ENCODE results near the gene ZNF850. TPM values are rescaled to one million over a fixed set of nuclear protein-coding genes. Genes with fewer than 3 reads are reported as not detected.

ZNF850 gene
- total RNA-seq, 1 donor from 2014 or later = 1.7 TPM

DNA sequence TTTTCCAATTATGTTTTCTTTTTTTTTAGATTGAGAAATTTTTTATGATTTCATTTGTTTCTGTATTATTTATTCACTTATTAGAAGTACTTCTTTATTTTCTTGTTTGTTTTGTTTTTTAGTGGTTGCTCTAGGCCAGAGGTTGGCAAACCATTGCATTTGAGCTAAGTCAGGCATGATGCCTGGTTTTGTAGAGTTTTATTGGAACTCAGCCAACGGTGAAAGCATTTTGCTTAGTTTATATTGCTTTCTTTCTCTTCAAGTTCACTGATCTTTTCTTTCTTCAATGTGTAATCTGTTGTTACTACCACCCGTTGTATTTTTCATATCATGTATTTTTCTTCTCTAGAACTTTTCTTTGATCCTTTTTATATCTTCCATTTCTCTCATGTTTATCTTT is 65.5 kb downstream of the ZNF850 start:
- no peak for DNase-seq (ENCODE audit: low read depth in 2 of 2)

DNA sequence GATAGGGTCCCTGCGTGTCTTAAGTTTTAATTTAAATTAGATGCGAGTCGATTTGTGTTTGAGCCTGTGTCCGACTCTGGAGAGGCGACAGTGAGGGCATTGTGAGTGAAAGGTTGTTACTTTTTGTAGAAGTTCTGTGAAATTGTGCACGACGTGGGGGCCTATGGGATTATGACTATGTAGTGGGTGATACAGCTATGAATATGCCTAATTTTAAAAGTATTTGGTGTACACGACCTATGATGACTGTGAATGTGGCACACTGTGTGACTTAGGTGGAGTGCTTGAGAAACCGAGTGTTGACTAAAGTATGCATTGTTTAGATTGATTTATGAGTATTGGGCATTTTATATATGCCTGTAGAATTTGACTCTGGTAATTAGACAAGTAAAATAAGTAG is 84.5 kb downstream of the ZNF850 start:
- DNase-seq (ENCODE audit: low read depth in 2 of 2) = no peak

DNA sequence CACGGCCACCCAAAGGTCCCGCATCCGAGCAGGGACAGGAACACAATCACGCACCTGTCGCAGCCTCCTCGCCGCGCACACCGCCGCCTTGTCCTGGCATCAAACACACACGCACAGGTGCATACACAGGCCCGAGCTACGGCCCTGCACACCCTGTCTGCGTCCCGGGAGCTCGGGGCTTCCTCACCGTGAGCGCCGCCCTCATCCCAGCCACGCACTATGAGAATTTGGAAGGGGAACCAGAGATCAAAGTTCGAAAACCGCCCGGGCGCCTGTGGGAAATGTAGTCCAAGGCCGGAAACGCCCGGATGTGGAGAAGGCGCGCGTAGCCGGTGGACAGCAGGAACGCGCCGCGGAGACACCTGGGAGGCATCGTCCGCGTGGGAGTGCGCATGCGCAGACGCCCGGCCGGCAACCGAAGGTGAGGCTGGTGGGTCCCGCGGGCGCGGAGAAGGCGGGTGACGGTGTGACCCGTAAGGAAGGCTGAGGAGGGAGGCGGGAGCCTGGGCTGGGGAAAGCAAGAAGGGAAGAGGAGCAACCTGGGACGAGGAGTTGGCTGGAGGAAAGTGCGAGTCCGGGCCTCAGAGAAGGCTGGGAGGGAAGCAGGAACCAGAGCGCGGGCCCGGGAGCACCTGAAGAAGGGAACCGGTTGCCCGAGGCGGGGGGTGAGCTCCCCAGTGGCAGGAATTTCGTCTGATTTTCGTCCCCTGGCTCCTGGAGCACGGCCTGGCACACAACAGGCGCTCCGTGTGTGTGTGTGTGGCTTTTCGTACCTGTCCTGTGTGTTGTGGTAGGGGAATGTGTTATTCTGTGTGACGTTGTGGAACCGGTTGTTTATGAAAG is 85.2 kb downstream of the ZNF850 start, which contains the start of gene ZNF567:
Gene ZNF567 (plus strand): TSS at position 399 of the 843 bp plus-strand sequence. CDS start 7,256 bp downstream, outside the sequence.
- peak; percentile 86 to 91 for DNase-seq (ENCODE audit: low read depth in 2 of 2)

DNA sequence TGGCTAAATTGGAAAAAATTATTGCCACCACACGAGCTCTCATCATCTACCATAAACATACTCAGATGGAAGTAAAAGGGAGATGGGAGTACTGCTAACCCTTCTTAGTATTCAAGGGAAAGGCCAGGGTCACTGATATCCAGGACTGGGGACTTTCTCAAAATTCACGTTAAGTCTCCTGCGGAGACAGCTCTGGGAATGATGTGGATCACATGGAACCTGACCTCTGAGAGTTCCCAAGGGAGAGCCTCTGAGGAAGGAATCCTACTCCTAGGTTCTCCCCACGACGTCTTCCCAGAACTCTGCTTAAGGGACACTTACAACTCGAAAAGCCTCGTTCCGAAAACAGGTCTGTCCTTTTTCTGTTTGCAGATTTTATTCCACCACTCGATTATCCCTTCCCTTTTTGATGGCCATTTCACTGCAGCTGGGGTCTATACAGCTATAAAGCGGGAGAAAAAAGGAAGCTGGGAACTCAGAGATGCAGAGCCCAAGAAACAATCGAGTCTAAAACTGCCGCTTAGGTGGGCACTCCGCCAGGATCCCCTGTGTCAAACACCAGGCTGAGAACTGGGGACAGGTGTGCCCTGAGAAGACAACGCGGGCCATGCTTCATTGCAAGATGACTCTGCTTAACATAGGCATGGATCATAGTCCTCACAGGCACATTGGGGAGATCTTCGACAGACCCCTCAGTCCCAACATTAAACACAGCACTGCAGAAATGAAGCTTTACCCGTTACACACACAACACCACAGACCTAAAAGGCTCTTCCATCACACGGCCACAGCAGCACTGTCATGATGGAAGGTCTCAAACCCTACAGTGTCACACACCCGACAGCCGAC is 86.0 kb downstream of the ZNF850 start:
- DNase-seq (ENCODE audit: low read depth in 2 of 2) = peak in 1 of 2 donors; percentile 10

DNA sequence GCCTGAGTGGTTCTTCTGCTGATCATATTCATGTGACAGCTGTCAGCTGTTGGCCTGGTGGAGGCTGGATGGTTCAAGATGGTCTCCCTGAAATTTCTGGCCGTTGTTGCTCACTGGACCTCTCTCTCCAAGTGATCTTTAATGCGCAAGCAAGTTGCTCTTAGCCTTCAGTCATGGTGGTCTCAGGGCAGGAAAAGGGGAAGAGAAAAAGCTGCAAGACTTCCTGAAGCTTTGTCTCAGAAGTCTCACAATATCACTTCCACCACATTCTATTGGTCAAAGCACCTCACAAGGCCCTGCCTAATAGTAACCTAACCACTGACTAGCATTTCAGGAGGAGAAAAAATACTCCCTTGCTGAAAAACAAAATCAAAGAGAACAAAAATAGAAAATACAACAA is 86.8 kb downstream of the ZNF850 start:
- no peak for DNase-seq (ENCODE audit: low read depth in 2 of 2)

DNA sequence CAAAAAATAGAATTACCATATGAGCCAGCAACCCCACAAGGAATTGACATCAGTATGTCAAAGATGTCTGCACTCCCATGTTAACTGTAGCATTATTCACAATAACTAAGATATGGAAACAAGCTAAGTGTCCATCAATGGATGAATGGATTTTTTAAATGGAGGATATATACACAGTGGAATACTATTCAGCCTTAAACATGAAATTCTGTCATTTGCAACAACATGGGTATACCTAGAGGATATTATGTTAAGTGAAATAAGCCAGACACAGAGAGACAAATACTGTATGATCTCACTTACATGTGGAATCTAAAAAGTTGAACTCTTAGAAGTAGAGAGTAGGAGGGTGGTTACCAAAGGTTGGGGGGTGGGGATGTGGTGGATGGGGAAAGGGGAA is 93.2 kb downstream of the ZNF850 start:
- no peak for DNase-seq (ENCODE audit: low read depth in 2 of 2)

DNA sequence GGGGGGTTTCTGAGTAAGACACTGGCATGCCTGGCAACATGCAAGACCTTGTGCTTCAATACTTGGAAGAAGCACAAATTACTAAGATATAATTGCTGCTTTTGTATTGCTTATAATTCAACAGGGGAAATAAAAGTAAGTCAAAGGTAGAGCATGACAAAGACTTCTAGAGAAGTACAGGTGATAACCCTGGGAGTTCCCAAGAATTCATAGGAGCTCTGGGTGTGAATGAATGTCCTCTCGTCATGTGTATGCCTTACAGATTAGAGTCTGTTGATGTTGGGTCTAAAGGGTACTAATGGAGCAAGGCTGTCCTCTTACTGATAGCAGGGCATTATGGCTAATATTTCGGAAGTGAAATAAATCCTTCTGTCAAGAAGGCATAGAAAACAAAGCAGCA is 98.4 kb downstream of the ZNF850 start:
- DNase-seq (ENCODE audit: low read depth in 2 of 2) = no peak

DNA sequence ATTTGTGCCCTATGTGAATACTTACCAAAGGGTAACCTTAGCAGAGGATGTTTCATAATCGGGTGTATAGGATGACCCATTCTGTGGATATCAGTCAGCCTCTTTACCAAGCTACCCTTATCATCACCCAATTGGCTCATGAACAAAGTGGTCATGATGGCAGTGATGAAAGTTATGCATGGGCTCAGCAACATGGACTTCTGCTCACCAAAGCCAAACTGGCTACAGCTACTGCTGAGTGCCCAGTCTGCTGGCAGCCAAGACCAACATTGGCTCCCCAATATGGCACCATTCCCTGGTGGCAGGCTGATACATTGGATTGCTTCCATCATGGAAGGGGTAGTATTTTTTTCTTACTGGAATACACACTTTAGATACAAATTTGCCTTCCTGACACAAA is 100.2 kb downstream of the ZNF850 start:
- DNase-seq (ENCODE audit: low read depth in 2 of 2) = no peak

DNA sequence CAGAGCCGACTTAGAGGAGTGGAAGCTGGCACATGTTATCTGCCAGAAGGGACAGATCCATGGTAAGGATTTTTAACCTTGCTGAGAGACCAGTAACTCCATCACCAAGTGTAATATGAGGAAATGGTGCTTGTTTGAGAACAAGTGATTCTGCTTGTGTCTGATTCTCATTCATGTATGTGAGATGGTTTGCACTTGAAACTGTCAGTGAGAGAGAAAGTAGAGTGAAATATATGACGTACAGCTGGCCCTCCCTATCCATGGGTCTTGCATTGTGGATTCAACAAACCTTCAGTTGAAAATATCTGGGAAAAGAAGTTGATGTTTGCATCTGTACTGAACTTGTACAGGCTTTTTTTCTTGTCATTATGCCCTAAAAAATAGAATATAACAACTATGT is 104.0 kb downstream of the ZNF850 start:
- DNase-seq (ENCODE audit: low read depth in 2 of 2) = no peak

DNA sequence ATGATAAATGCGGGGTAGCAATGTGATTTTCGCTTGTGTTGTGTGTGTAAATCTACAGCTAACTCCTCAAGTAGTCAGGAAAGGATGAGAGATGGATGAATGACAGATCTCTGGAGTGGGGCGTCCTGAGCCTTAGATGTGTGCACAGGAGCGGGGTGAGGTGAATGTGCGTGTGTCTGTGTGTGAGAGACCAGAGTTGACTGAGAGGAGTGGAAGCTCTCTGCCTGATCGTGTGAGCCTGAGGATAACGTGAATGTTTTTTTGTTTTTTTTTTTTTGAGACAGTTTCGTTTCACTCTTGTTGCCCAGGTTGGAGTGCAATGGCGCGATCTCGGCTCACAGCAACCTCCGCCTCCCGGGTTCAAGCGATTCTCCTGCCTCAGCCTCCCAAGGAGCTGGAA is 106.8 kb downstream of the ZNF850 start:
- no peak for DNase-seq (ENCODE audit: low read depth in 2 of 2)

Other genes with a start within 250 kb of the ZNF850 start
- gene ZNF260, start 244.5 kb downstream of the ZNF850 start, total RNA-seq = 12.7 and 18.5 TPM in 2 replicates
- gene ZNF529, start 199.5 kb downstream of the ZNF850 start, total RNA-seq = 4.6 and 5.9 TPM in 2 replicates
- gene ZNF382, start 167.5 kb downstream of the ZNF850 start, total RNA-seq = 3.1 and 3.9 TPM in 2 replicates
- gene ZNF461, start 106.0 kb downstream of the ZNF850 start, total RNA-seq = 5.4 TPM in 2 replicates
- gene ZNF567, start 85.2 kb downstream of the ZNF850 start, total RNA-seq = 2.8 and 3.9 TPM in 2 replicates
- 8.3 and 8.5 TPM in 2 replicates for gene ZNF790, start 65.6 kb upstream of the ZNF850 start, total RNA-seq
- 2.6 and 5.1 TPM in 2 replicates for gene ZNF345, start 78.1 kb upstream of the ZNF850 start, total RNA-seq
- gene ZNF829, start 143.5 kb upstream of the ZNF850 start, total RNA-seq = 1.3 and 1.6 TPM in 2 replicates
- 7.0 and 7.6 TPM in 2 replicates for gene ZNF568, start 143.5 kb upstream of the ZNF850 start, total RNA-seq

All from dermis microvascular lymphatic vessel endothelial cell (primary cell).